ENCODE measurements around the gene BATF3.

The BATF3 gene

DNA sequence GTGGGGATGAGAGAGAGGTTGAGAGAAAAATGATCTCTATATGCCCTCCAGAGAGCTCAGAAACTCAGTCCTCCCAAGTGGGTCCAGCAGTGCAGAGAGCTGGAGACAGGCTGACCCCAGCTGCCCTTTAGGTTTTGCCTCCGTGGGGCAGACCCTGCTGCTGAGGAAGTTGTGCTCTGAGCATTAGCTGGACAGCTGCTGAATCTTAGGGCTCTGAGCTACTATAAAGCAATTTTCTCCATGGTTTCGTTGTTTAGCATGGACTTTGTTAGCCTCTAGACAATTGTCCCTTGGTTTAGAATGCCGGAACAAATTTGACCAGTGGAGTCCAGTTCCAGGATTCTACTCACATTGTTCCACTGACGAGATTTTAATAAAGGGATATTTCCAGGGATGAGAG lies 22.1 kb downstream of the BATF3 start:
- no peak overlapping the region for H3K4me2 ChIP-seq (ENCODE audit: low read depth, low read length, poor library complexity, severe bottlenecking)
- H3K79me2 ChIP-seq (ENCODE audit: insufficient read depth, low read length), result no peaks in the 10 kb centered on the region
- TF ChIP-seq, protein P1, sequence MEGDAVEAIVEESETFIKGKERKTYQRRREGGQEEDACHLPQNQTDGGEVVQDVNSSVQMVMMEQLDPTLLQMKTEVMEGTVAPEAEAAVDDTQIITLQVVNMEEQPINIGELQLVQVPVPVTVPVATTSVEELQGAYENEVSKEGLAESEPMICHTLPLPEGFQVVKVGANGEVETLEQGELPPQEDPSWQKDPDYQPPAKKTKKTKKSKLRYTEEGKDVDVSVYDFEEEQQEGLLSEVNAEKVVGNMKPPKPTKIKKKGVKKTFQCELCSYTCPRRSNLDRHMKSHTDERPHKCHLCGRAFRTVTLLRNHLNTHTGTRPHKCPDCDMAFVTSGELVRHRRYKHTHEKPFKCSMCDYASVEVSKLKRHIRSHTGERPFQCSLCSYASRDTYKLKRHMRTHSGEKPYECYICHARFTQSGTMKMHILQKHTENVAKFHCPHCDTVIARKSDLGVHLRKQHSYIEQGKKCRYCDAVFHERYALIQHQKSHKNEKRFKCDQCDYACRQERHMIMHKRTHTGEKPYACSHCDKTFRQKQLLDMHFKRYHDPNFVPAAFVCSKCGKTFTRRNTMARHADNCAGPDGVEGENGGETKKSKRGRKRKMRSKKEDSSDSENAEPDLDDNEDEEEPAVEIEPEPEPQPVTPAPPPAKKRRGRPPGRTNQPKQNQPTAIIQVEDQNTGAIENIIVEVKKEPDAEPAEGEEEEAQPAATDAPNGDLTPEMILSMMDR (conservative IDR thresholded peaks at IDR 0.05; ENCODE audit: low read length), result no peak
- no peaks in the 10 kb centered on the region for H3K9me3 ChIP-seq (ENCODE audit: insufficient read depth, low read depth, low read length)
- H3K4me1 ChIP-seq (ENCODE audit: insufficient read depth, low read length, poor library complexity, severe bottlenecking), result no peaks in the 10 kb centered on the region
- no peaks in the 10 kb centered on the region for H3K36me3 ChIP-seq (ENCODE audit: insufficient read depth, low read length)
- H3K27me3 ChIP-seq (ENCODE audit: insufficient read depth, low read length, poor library complexity, severe bottlenecking), result no peaks in the 10 kb centered on the region
- H2AFZ ChIP-seq (ENCODE audit: low read length), result no peak overlapping the region
- no peak overlapping the region for H3K4me3 ChIP-seq (ENCODE audit: low read length, poor library complexity, severe bottlenecking)
- H4K20me1 ChIP-seq (ENCODE audit: insufficient read depth, low read length, poor library complexity, severe bottlenecking), result no peaks in the 10 kb centered on the region
- H3F3A ChIP-seq (ENCODE audit: low read depth), result no peaks in the 10 kb centered on the region
- no peak overlapping the region for H3K9ac ChIP-seq (ENCODE audit: low read depth, low read length, poor library complexity, severe bottlenecking)
- no peaks in the 10 kb centered on the region for H3K9me2 ChIP-seq (replicated peaks; ENCODE audit: low read depth, low read length)

DNA sequence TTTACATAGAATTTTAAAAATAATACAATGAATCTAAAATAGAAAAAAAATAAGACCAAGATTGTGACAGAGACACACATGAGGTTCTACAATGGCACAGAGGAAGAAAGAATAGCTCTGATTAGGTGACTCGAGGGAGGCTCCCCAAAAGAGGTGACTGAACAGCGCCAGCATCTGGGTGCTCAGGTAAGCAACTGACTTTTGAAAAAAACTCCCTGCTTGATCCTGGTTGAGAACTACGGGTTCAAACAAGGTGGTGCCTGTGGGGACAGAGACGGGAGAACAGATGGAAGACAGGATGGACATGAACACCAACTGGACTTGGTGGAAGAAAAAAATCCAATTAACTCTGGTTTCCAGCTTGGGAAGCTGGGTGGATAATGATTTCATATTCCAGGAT lies 22.5 kb downstream of the BATF3 start:
- Histone ChIP-seq H3K4me1 (ENCODE audit: insufficient read depth, low read length, poor library complexity, severe bottlenecking) (no peaks in the 10 kb centered on the region), H3K36me3 (ENCODE audit: insufficient read depth, low read length) (no peaks in the 10 kb centered on the region), H3K9ac (ENCODE audit: low read depth, low read length, poor library complexity, severe bottlenecking) (no peak overlapping the region), H3K9me3 (ENCODE audit: insufficient read depth, low read depth, low read length) (no peaks in the 10 kb centered on the region), H3K27me3 (ENCODE audit: insufficient read depth, low read length, poor library complexity, severe bottlenecking) (no peaks in the 10 kb centered on the region), H3K9me2 (replicated peaks; ENCODE audit: low read depth, low read length) (no peaks in the 10 kb centered on the region), H3K4me2 (ENCODE audit: low read depth, low read length, poor library complexity, severe bottlenecking) (no peak overlapping the region), H4K20me1 (ENCODE audit: insufficient read depth, low read length, poor library complexity, severe bottlenecking) (no peaks in the 10 kb centered on the region), H3K4me3 (ENCODE audit: low read length, poor library complexity, severe bottlenecking) (no peak overlapping the region), H2AFZ (ENCODE audit: low read length) (no peak overlapping the region), H3K79me2 (ENCODE audit: insufficient read depth, low read length) (no peaks in the 10 kb centered on the region), H3F3A (ENCODE audit: low read depth) (no peaks in the 10 kb centered on the region)
- TF ChIP-seq, protein P1 (conservative IDR thresholded peaks at IDR 0.05; ENCODE audit: low read length), result no peak
- no peak for TF ChIP-seq EZH2phosphoT487 (IDR thresholded peaks at IDR 0.05; ENCODE audit: borderline replicate concordance)

DNA sequence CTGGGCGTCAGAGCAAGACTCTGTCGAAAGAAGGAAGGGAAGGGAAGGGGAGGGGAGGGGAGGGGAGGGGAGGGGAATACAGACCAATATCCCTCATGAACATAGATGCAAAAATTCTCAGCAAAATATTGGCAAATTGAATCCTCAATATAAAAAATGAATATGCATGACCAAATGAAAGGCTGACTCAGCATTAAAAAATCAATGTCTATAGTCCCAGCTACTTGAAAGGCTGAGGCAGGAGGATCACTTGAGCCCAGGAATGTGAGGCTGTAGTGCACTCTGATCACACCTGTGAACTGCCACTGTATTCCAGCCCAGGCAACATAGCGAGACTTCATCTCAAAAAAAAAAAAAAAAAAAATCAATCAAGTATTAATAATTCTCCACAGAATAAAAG lies 24.0 kb downstream of the BATF3 start:
- Histone ChIP-seq H3K27me3 (ENCODE audit: insufficient read depth, low read length, poor library complexity, severe bottlenecking) (no peaks in the 10 kb centered on the region), H3K79me2 (ENCODE audit: insufficient read depth, low read length) (no peaks in the 10 kb centered on the region)
- TF ChIP-seq EZH2phosphoT487 (IDR thresholded peaks at IDR 0.05; ENCODE audit: borderline replicate concordance), result no peak
- TF ChIP-seq, protein P1 (conservative IDR thresholded peaks at IDR 0.05; ENCODE audit: low read length), result no peak

More for the DNA sequence above, 24.0 kb downstream of the BATF3 start:
- Histone ChIP-seq H3K4me1 (ENCODE audit: insufficient read depth, low read length, poor library complexity, severe bottlenecking) (peaks cover 9% of the 10 kb centered on the region), H3K9me2 (replicated peaks; ENCODE audit: low read depth, low read length) (no peaks in the 10 kb centered on the region), H3K9ac (ENCODE audit: low read depth, low read length, poor library complexity, severe bottlenecking) (no peak overlapping the region), H2AFZ (ENCODE audit: low read length) (no peak overlapping the region), H3K4me3 (ENCODE audit: low read length, poor library complexity, severe bottlenecking) (no peak overlapping the region), H3K9me3 (ENCODE audit: insufficient read depth, low read depth, low read length) (no peaks in the 10 kb centered on the region), H3F3A (ENCODE audit: low read depth) (no peaks in the 10 kb centered on the region), H3K36me3 (ENCODE audit: insufficient read depth, low read length) (no peaks in the 10 kb centered on the region), H4K20me1 (ENCODE audit: insufficient read depth, low read length, poor library complexity, severe bottlenecking) (no peaks in the 10 kb centered on the region), H3K4me2 (ENCODE audit: low read depth, low read length, poor library complexity, severe bottlenecking) (no peak overlapping the region)
